ENCODE data around the gene BMPR1B. TPM values are rescaled to one million over a fixed set of nuclear protein-coding genes. Genes with fewer than 3 reads are reported as not detected.

BMPR1B gene
- total RNA-seq, 2 experiments from 2014 or later, result not detected

GRCh38 chr4:95084584-95084983 lies 326.8 kb downstream of the BMPR1B start:
- Mint-ChIP-seq H3K27me3 (no peaks in the 10 kb centered on the region), H3K9me3 (no peaks in the 10 kb centered on the region), H3K4me3 (no peak overlapping the region), H3K36me3 (ENCODE audit: low read depth) (no peaks in the 10 kb centered on the region), H3K4me1 (ENCODE audit: low read depth) (peaks cover 23% of the 10 kb centered on the region), H3K27ac (peak overlapping the region; percentile 43)
- ATAC-seq (ENCODE audit: poor library complexity) (no peak), DNase-seq (no peak)
- TF ChIP-seq CTCF (IDR thresholded peaks at IDR 0.05), result no peak
- Histone ChIP-seq H3K4me1 (ENCODE audit: insufficient read depth, low read length) (no peaks in the 10 kb centered on the region), H3K27me3 (ENCODE audit: control insufficient read depth in 1 of 2, insufficient read depth in 2 of 2, low read length in 2 of 2) (no peaks in the 10 kb centered on the region), H3K9me3 (ENCODE audit: control insufficient read depth in 1 of 2, insufficient read depth in 1 of 2, low read length in 2 of 2) (no peaks in the 10 kb centered on the region), H3K4me3 (ENCODE audit: low read length) (no peak overlapping the region), H3K36me3 (ENCODE audit: insufficient read depth, low read length) (no peaks in the 10 kb centered on the region), H3K27ac (ENCODE audit: low read depth in 1 of 2, low read length in 2 of 2) (no peak overlapping the region)
- POLR2A ChIA-PET, result no interaction called here
- CTCF ChIA-PET, result no interaction called here
- intact Hi-C loops (cut with DNase I, micrococcal nuclease), result no loop called here

- CTCF ChIA-PET, result no interaction called here
- peaks cover 23% of the 10 kb centered on the region for H3K4me1 Mint-ChIP-seq (ENCODE audit: low read depth)
- H3K4me3 Mint-ChIP-seq, result peak overlapping the region; percentile 52
- POLR2A ChIA-PET, result no interaction called here
- peak overlapping the region; percentile 43 for H3K27ac Mint-ChIP-seq
- no peaks in the 10 kb centered on the region for H3K27me3 Mint-ChIP-seq
- no peaks in the 10 kb centered on the region for H3K9me3 ChIP-seq (ENCODE audit: control insufficient read depth in 1 of 2, insufficient read depth in 1 of 2, low read length in 2 of 2)
- H3K36me3 Mint-ChIP-seq (ENCODE audit: low read depth), result no peaks in the 10 kb centered on the region
- DNase-seq (peak in 3 of 14 experiments; percentile 2 to 4 (median 3)), ATAC-seq (ENCODE audit: poor library complexity) (no peak)
- H3K27me3 ChIP-seq (ENCODE audit: control insufficient read depth in 1 of 2, insufficient read depth in 2 of 2, low read length in 2 of 2), result no peaks in the 10 kb centered on the region
- H3K4me1 ChIP-seq (ENCODE audit: insufficient read depth, low read length), result no peaks in the 10 kb centered on the region
- no peaks in the 10 kb centered on the region for H3K36me3 ChIP-seq (ENCODE audit: insufficient read depth, low read length)
- H3K27ac ChIP-seq (ENCODE audit: low read depth in 1 of 2, low read length in 2 of 2), result no peak overlapping the region
- intact Hi-C loops (cut with DNase I, micrococcal nuclease), result no loop called here
- H3K4me3 ChIP-seq (ENCODE audit: low read length), result no peak overlapping the region
- H3K9me3 Mint-ChIP-seq, result no peaks in the 10 kb centered on the region
- no peak for TF ChIP-seq CTCF (IDR thresholded peaks at IDR 0.05)
Measured at GRCh38 chr4:95085124-95085833, 327.5 kb downstream of the BMPR1B start.

- POLR2A ChIA-PET, result no interaction called here
- Mint-ChIP-seq H3K27me3 (no peaks in the 10 kb centered on the region), H3K4me1 (ENCODE audit: low read depth) (peaks cover 26% of the 10 kb centered on the region), H3K27ac (no peak overlapping the region), H3K36me3 (ENCODE audit: low read depth) (no peaks in the 10 kb centered on the region), H3K4me3 (no peak overlapping the region), H3K9me3 (no peaks in the 10 kb centered on the region)
- DNase-seq (no peak), ATAC-seq (ENCODE audit: poor library complexity) (no peak)
- intact Hi-C loops (cut with DNase I, micrococcal nuclease), result no loop called here
- Histone ChIP-seq H3K27me3 (ENCODE audit: control insufficient read depth in 1 of 2, insufficient read depth in 2 of 2, low read length in 2 of 2) (no peaks in the 10 kb centered on the region), H3K36me3 (ENCODE audit: insufficient read depth, low read length) (no peaks in the 10 kb centered on the region), H3K9me3 (ENCODE audit: control insufficient read depth in 1 of 2, insufficient read depth in 1 of 2, low read length in 2 of 2) (no peaks in the 10 kb centered on the region), H3K27ac (ENCODE audit: low read depth in 1 of 2, low read length in 2 of 2) (no peak overlapping the region), H3K4me3 (ENCODE audit: low read length) (no peak overlapping the region), H3K4me1 (ENCODE audit: insufficient read depth, low read length) (no peaks in the 10 kb centered on the region)
- TF ChIP-seq CTCF (IDR thresholded peaks at IDR 0.05), result no peak
- CTCF ChIA-PET, result no interaction called here
Measured at GRCh38 chr4:95086551-95086950, 328.8 kb downstream of the BMPR1B start.
